K562 (cell line): ENCODE data around the gene MAP2K4. TPM values are rescaled to one million over a fixed set of nuclear protein-coding genes. Genes with fewer than 3 reads are reported as not detected.

Experiments used
- ATAC-seq: fragments of 200-7000 bp; cut with Tn5 transposase; 3 replicates; pipeline ENCODE4 v1.9.1; 2020; ENCODE audit warnings: moderate library complexity
- BruUV-seq: library from RNA; stranded (reverse); fragments of 400-500 nt; replicated peaks from 2 replicates; lab custom pipeline; 2021; lab: Mats Ljungman, UMichigan
- CTCF ChIA-PET: fragments of 300-600 bp; formaldehyde crosslinking; extraction: SDS; loops from one replicate; lab custom pipeline; 2021; ENCODE audit warnings: low intra/inter-chr PET ratio; lab: Yijun Ruan, JAX
- POLR2A ChIA-PET: fragments of 300-600, 350-650 bp; sonication (Branson Sonifier 250); formaldehyde crosslinking; extraction: SDS; loops from one replicate; lab custom pipeline; 2021; ENCODE audit warnings: antibody characterized with exemption, inconsistent platforms; lab: Yijun Ruan, JAX
- DNase-seq, 4 experiments: peaks; one replicate each; pipeline versions ENCODE4 v3.0.0 to v3.0.0-alpha.2; 2011 to 2018; ENCODE audit warnings: low spot score in 3 of 4, mixed read lengths in 3 of 4; ENCODE audit errors: extremely low read depth in 1 of 4
- FAIRE-seq: peaks from 2 replicates; lab custom pipeline; 2011; peaks lifted over from hg19 to GRCh38; lab: Jason Lieb, UNC
- H2AFZ ChIP-seq: 2 replicates; pipeline ENCODE4 v1.6.0; 2011; ENCODE audit warnings: low read depth, low read length, control low read depth, inconsistent platforms
- H3K27ac ChIP-seq: fragments of 200-600 bp; 3 replicates; pipeline ENCODE4 v1.8.0; 2011; ENCODE audit warnings: low read depth, mild to moderate bottlenecking, control low read depth, inconsistent platforms, low read length, moderate library complexity, mixed read lengths; ENCODE audit errors: extremely low read depth
- H3K27me3 ChIP-seq, 2 experiments: fragments of 300-600 bp in 1 of 2; 2 replicates in 1 of 2; 3 replicates in 1 of 2; pipeline versions ENCODE4 v1.6.0 to v1.8.0; 2011; ENCODE audit warnings: inconsistent platforms in 2 of 2, low read length in 2 of 2, mild to moderate bottlenecking in 1 of 2, mixed read lengths in 1 of 2, moderate library complexity in 1 of 2; ENCODE audit not compliant: control insufficient read depth in 2 of 2, insufficient read depth in 2 of 2
- H3K36me3 ChIP-seq: fragments of 300-600 bp; 3 replicates; pipeline ENCODE4 v1.8.0; 2011; ENCODE audit warnings: mild to moderate bottlenecking, low read length, inconsistent platforms; ENCODE audit not compliant: control insufficient read depth, insufficient read depth
- H3K4me1 ChIP-seq, 2 experiments: fragments of 200-600 bp in 1 of 2; replicated peaks in 1 of 2; 2 replicates in 1 of 2; 3 replicates in 1 of 2; pipeline versions ENCODE4 v1.5.1 to v1.8.0; 2011; ENCODE audit warnings: inconsistent platforms in 2 of 2, low read length in 2 of 2, mild to moderate bottlenecking in 1 of 2, mixed read lengths in 1 of 2, moderate library complexity in 1 of 2; ENCODE audit not compliant: control insufficient read depth in 2 of 2, insufficient read depth in 2 of 2
- H3K4me2 ChIP-seq: 2 replicates; pipeline ENCODE4 v1.6.1; 2011; ENCODE audit warnings: low read length, control low read depth, inconsistent platforms, mixed read lengths; ENCODE audit not compliant: insufficient read depth
- H3K4me3 ChIP-seq: fragments of 200-600 bp; sonication (generic), shearing (Covaris generic); 2 replicates; pipeline ENCODE4 v1.5.1; 2016; ENCODE audit warnings: control low read depth, inconsistent platforms
- H3K79me2 ChIP-seq: fragments of 200-600 bp; 3 replicates; pipeline ENCODE4 v1.8.0; 2011; ENCODE audit warnings: low read length, inconsistent platforms; ENCODE audit not compliant: control insufficient read depth, insufficient read depth
- H3K9ac ChIP-seq, 2 experiments: 2 replicates each; pipeline versions ENCODE4 v1.6.0 to v1.6.1; 2011; ENCODE audit warnings: low read depth in 2 of 2, low read length in 2 of 2, control low read depth in 1 of 2, inconsistent platforms in 1 of 2, mild to moderate bottlenecking in 1 of 2, mixed read lengths in 1 of 2; ENCODE audit not compliant: insufficient read depth in 1 of 2
- H3K9me1 ChIP-seq: one replicate; pipeline ENCODE4 v1.6.0; 2011; ENCODE audit warnings: inconsistent platforms, mild to moderate bottlenecking, low read length, moderate library complexity; ENCODE audit not compliant: control insufficient read depth, insufficient read depth
- H3K9me3 ChIP-seq: replicated peaks from 2 replicates; pipeline ENCODE4 v1.5.1; 2011; ENCODE audit warnings: low read depth, low read length, inconsistent platforms; ENCODE audit not compliant: control insufficient read depth, insufficient read depth
- H4K20me1 ChIP-seq: replicated peaks from 2 replicates; pipeline ENCODE4 v1.6.1; 2011; ENCODE audit warnings: low read length, inconsistent platforms, mixed read lengths; ENCODE audit not compliant: control insufficient read depth, insufficient read depth
- CEBPG ChIP-seq, 3 experiments: fragments of 200-800 bp in 1 of 3; sonication (Bioruptor generic) in 1 of 3; sonication (generic) in 1 of 3; formaldehyde crosslinking in 1 of 3; IDR thresholded peaks in 2 of 3; conservative IDR thresholded peaks in 1 of 3; 2 replicates each; pipeline versions ENCODE4 v1.6.1 to v1.8.0; 2016 to 2022; ENCODE audit warnings: missing compliant biosample characterization in 2 of 3, missing genetic modification characterization in 2 of 3, mild to moderate bottlenecking in 1 of 3, missing genetic modification reagents in 1 of 3
- KHSRP ChIP-seq: fragments of 450-650 bp; IDR thresholded peaks from 2 replicates; pipeline ENCODE4 v1.6.1; 2017
- KLF10 ChIP-seq: fragments of 250-450 bp; sonication (Bioruptor Pico); IDR thresholded peaks from 2 replicates; pipeline ENCODE4 v1.6.1; 2021; ENCODE audit warnings: matching md5 sums
- NCOR1 ChIP-seq: fragments of 450-650 bp; IDR thresholded peaks from 2 replicates; pipeline ENCODE4 v1.6.1; 2016; ENCODE audit warnings: mild to moderate bottlenecking, moderate library complexity
- SREBF2 ChIP-seq: sonication (generic); formaldehyde crosslinking; IDR thresholded peaks from 2 replicates; pipeline ENCODE4 v1.4.0; 2020; ENCODE audit warnings: mild to moderate bottlenecking, missing genetic modification reagents
- ZNF124 ChIP-seq: sonication (generic); formaldehyde crosslinking; IDR thresholded peaks from 2 replicates; pipeline ENCODE4 v1.8.1; 2022; ENCODE audit warnings: missing genetic modification reagents
- ZNF133 ChIP-seq: fragments of 250-450 bp; sonication (Bioruptor Pico); IDR thresholded peaks from 2 replicates; pipeline ENCODE4 v1.4.0; 2020; ENCODE audit warnings: mild to moderate bottlenecking
- WGBS: fragments of 100-300 bp; shearing (Covaris generic); methylation state at CpG from one replicate; pipeline ENCODE4 v1.1.6; 2016; ENCODE audit warnings: low coverage, mixed read lengths; ENCODE audit not compliant: insufficient coverage; ENCODE audit errors: missing lambda C conversion rate; 5-methylcytosine and 5-hydroxymethylcytosine counted together
- in situ Hi-C: fragments of 300-500 bp; cut with MboI; formaldehyde crosslinking; loops from 4 replicates; pipeline ENCODE4 v1.15.0; 2018; ENCODE audit warnings: inconsistent platforms, mixed read lengths
- intact Hi-C: fragments of 100-400 bp; cut with micrococcal nuclease; formaldehyde crosslinking; loops from 2 replicates; pipeline ENCODE4 v1.14.2; 2022
- polyA plus RNA-seq, 8 experiments: library from polyadenylated mRNA; depleted of rRNA in 4 of 8; stranded (reverse) in 5 of 8; unstranded in 3 of 8; fragments of >200 nt; fragmentation: Nextera tagmentation in 2 of 8; fragmentation: Illumina TruSeq in 1 of 8; extraction: Ambion mirVana in 2 of 8; extraction: Trizol in 1 of 8; gene quantifications; 2 replicates each; pipeline versions ENCODE4 v1.2.1 to v1.2.3, GENCODE V29; 2011 to 2014; ENCODE audit warnings: inconsistent platforms in 1 of 8, missing spikeins in 1 of 8
- total RNA-seq, 7 experiments: library from RNA; depleted of rRNA in 6 of 7; stranded (reverse); fragments of >200 nt in 6 of 7; fragmentation: Illumina TruSeq in 2 of 7; extraction: Trizol in 2 of 7; gene quantifications; 2 replicates each; pipeline versions ENCODE4 v1.2.1 to v1.2.3, GENCODE V29; 2011 to 2021; ENCODE audit warnings: low replicate concordance in 1 of 7
- TF ChIP-seq, protein P1 (sequence below): fragments of 250-450 bp; sonication (Bioruptor Pico); IDR thresholded peaks from 2 replicates; pipeline ENCODE4 v1.4.0; 2020; ENCODE audit warnings: mild to moderate bottlenecking
- TF ChIP-seq, protein P2 (sequence below): fragments of 450-650 bp; IDR thresholded peaks from 2 replicates; pipeline ENCODE4 v1.7.1; 2018; ENCODE audit warnings: mild to moderate bottlenecking, low read depth; ENCODE audit not compliant: partially characterized antibody
- TF ChIP-seq, protein P3 (sequence below): IDR thresholded peaks from 2 replicates; pipeline ENCODE4 v1.6.1; 2011; ENCODE audit warnings: borderline replicate concordance, low read depth, mild to moderate bottlenecking, moderate library complexity, low read length; ENCODE audit not compliant: insufficient read depth, poor library complexity, severe bottlenecking
- TF ChIP-seq, protein P4 (sequence below), 2 experiments: fragments of 150-350 bp in 1 of 2; IDR thresholded peaks; 2 replicates each; pipeline ENCODE4 v1.6.1; 2012 to 2016; ENCODE audit warnings: low read depth in 2 of 2, low read length in 2 of 2, mild to moderate bottlenecking in 1 of 2, moderate library complexity in 1 of 2

MAP2K4 gene
- total and polyA plus RNA-seq, 9 of the 15 experiments (the other 6 are each of a cell fraction or from before 2014, with no cell fraction given), result 3.0 to 15.9 (median 10.8) TPM

DNA sequence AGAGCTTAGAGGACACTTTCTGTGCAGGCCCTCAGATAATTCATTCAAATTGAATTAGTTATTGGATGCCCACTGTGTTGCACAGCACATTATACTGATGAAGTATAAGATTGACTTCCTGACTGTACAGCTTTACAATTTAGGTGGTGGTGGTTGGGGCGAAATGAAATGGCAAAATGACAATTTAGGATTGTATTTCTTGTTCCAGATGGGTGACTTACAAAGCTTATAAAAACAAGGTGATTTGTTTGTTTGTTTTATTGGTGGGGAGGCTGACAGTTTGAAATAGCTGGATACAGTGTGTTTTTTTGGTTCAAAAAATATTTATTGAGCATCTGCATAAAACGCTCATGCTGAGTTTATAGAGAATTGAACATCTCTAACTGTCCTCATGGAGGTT is 1.6 kb downstream of the MAP2K4 start:
- 0 out of 3 replicates have a peak, but pooled peaks cover 3% of the 10 kb centered on the region for H3K36me3 ChIP-seq
- H3K9me3 ChIP-seq, result no peaks in the 10 kb centered on the region
- no peaks in the 10 kb centered on the region for H3K9me1 ChIP-seq
- H4K20me1 ChIP-seq, result 0 out of 2 replicates have a peak, but pooled peaks cover 3% of the 10 kb centered on the region
- H3K27ac ChIP-seq, result no peak overlapping the region
- H3K79me2 ChIP-seq, result peaks cover 47% of the 10 kb centered on the region
- H3K27me3 ChIP-seq, result no peaks in the 10 kb centered on the region
- in situ Hi-C loops (no loop called here), intact Hi-C loops (no loop called here)
- ATAC-seq (no peak), DNase-seq (no peak), FAIRE-seq (no peak)
- 51% methylated on average over 2 of the region's 2 CpGs for WGBS
- no peak overlapping the region for H3K9ac ChIP-seq
- ChIA-PET CTCF (interaction anchor here (0.7 kb wide), 1 partner anchor 492 kb away, joined by 6 read pairs; no protein-coding TSS in a partner anchor), POLR2A (interaction anchor here (0.8 to 2.1 kb wide), 5 partner anchors 8 to 25 kb away, joined by 3 to 11 read pairs (median 5); partner anchors contain the start of gene ZNF18)
- H3K4me3 ChIP-seq, result no peak overlapping the region
- no TSS peak for BruUV-seq
- H2AFZ ChIP-seq, result no peak overlapping the region
- peaks cover 8 to 13% of the 10 kb centered on the region in 2 experiments; a peak in 4 of 5 replicates for H3K4me1 ChIP-seq
- H3K4me2 ChIP-seq, result 0 out of 2 replicates have a peak overlapping the region, but pooled peaks have one; percentile 55
- TF ChIP-seq, protein P1, sequence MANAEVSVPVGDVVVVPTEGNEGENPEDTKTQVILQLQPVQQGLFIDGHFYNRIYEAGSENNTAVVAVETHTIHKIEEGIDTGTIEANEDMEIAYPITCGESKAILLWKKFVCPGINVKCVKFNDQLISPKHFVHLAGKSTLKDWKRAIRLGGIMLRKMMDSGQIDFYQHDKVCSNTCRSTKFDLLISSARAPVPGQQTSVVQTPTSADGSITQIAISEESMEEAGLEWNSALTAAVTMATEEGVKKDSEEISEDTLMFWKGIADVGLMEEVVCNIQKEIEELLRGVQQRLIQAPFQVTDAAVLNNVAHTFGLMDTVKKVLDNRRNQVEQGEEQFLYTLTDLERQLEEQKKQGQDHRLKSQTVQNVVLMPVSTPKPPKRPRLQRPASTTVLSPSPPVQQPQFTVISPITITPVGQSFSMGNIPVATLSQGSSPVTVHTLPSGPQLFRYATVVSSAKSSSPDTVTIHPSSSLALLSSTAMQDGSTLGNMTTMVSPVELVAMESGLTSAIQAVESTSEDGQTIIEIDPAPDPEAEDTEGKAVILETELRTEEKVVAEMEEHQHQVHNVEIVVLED (CRISPR knock-in tag), result no peak
- TF ChIP-seq, protein P2, sequence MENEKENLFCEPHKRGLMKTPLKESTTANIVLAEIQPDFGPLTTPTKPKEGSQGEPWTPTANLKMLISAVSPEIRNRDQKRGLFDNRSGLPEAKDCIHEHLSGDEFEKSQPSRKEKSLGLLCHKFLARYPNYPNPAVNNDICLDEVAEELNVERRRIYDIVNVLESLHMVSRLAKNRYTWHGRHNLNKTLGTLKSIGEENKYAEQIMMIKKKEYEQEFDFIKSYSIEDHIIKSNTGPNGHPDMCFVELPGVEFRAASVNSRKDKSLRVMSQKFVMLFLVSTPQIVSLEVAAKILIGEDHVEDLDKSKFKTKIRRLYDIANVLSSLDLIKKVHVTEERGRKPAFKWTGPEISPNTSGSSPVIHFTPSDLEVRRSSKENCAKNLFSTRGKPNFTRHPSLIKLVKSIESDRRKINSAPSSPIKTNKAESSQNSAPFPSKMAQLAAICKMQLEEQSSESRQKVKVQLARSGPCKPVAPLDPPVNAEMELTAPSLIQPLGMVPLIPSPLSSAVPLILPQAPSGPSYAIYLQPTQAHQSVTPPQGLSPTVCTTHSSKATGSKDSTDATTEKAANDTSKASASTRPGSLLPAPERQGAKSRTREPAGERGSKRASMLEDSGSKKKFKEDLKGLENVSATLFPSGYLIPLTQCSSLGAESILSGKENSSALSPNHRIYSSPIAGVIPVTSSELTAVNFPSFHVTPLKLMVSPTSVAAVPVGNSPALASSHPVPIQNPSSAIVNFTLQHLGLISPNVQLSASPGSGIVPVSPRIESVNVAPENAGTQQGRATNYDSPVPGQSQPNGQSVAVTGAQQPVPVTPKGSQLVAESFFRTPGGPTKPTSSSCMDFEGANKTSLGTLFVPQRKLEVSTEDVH, result no peak
- TF ChIP-seq, protein P3, sequence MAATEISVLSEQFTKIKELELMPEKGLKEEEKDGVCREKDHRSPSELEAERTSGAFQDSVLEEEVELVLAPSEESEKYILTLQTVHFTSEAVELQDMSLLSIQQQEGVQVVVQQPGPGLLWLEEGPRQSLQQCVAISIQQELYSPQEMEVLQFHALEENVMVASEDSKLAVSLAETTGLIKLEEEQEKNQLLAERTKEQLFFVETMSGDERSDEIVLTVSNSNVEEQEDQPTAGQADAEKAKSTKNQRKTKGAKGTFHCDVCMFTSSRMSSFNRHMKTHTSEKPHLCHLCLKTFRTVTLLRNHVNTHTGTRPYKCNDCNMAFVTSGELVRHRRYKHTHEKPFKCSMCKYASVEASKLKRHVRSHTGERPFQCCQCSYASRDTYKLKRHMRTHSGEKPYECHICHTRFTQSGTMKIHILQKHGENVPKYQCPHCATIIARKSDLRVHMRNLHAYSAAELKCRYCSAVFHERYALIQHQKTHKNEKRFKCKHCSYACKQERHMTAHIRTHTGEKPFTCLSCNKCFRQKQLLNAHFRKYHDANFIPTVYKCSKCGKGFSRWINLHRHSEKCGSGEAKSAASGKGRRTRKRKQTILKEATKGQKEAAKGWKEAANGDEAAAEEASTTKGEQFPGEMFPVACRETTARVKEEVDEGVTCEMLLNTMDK, result no peak
- no peak for TF ChIP-seq ZNF133 (CRISPR knock-in tag)
- TF ChIP-seq, protein P4, sequence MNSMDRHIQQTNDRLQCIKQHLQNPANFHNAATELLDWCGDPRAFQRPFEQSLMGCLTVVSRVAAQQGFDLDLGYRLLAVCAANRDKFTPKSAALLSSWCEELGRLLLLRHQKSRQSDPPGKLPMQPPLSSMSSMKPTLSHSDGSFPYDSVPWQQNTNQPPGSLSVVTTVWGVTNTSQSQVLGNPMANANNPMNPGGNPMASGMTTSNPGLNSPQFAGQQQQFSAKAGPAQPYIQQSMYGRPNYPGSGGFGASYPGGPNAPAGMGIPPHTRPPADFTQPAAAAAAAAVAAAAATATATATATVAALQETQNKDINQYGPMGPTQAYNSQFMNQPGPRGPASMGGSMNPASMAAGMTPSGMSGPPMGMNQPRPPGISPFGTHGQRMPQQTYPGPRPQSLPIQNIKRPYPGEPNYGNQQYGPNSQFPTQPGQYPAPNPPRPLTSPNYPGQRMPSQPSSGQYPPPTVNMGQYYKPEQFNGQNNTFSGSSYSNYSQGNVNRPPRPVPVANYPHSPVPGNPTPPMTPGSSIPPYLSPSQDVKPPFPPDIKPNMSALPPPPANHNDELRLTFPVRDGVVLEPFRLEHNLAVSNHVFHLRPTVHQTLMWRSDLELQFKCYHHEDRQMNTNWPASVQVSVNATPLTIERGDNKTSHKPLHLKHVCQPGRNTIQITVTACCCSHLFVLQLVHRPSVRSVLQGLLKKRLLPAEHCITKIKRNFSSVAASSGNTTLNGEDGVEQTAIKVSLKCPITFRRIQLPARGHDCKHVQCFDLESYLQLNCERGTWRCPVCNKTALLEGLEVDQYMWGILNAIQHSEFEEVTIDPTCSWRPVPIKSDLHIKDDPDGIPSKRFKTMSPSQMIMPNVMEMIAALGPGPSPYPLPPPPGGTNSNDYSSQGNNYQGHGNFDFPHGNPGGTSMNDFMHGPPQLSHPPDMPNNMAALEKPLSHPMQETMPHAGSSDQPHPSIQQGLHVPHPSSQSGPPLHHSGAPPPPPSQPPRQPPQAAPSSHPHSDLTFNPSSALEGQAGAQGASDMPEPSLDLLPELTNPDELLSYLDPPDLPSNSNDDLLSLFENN (IDR thresholded peaks at IDR 0.05; ENCODE audit: low read depth in 2 of 2, low read length in 2 of 2), result no peak
- TF ChIP-seq NCOR1, result no peak
- no peak for TF ChIP-seq ZNF124 (CRISPR knock-in tag)
- no peak for TF ChIP-seq CEBPG (CRISPR knock-in tag; IDR thresholded peaks at IDR 0.05)
- no peak for TF ChIP-seq CEBPG (tag; conservative IDR thresholded peaks at IDR 0.05 in 1 of 2, IDR thresholded peaks at IDR 0.05 in 1 of 2)
- no peak for TF ChIP-seq SREBF2 (CRISPR knock-in tag)
- no peak for TF ChIP-seq KHSRP
- TF ChIP-seq KLF10 (CRISPR knock-in tag), result no peak
